ENCODE results near the gene MAML1.
A peak's percentile ranks its signal among the peaks of the same experiment; 100 is the strongest.

MAML1 gene

GRCh38 chr5:179802950-179803562 is 70.4 kb downstream of the MAML1 start:
- H3K4me3 ChIP-seq (ENCODE audit: low read length): no peak overlapping the region
- TF ChIP-seq, protein P1, sequence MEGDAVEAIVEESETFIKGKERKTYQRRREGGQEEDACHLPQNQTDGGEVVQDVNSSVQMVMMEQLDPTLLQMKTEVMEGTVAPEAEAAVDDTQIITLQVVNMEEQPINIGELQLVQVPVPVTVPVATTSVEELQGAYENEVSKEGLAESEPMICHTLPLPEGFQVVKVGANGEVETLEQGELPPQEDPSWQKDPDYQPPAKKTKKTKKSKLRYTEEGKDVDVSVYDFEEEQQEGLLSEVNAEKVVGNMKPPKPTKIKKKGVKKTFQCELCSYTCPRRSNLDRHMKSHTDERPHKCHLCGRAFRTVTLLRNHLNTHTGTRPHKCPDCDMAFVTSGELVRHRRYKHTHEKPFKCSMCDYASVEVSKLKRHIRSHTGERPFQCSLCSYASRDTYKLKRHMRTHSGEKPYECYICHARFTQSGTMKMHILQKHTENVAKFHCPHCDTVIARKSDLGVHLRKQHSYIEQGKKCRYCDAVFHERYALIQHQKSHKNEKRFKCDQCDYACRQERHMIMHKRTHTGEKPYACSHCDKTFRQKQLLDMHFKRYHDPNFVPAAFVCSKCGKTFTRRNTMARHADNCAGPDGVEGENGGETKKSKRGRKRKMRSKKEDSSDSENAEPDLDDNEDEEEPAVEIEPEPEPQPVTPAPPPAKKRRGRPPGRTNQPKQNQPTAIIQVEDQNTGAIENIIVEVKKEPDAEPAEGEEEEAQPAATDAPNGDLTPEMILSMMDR (conservative IDR thresholded peaks at IDR 0.05; ENCODE audit: low read length): no peak
- DNase-seq (ENCODE audit: low read depth): no peak

DNA sequence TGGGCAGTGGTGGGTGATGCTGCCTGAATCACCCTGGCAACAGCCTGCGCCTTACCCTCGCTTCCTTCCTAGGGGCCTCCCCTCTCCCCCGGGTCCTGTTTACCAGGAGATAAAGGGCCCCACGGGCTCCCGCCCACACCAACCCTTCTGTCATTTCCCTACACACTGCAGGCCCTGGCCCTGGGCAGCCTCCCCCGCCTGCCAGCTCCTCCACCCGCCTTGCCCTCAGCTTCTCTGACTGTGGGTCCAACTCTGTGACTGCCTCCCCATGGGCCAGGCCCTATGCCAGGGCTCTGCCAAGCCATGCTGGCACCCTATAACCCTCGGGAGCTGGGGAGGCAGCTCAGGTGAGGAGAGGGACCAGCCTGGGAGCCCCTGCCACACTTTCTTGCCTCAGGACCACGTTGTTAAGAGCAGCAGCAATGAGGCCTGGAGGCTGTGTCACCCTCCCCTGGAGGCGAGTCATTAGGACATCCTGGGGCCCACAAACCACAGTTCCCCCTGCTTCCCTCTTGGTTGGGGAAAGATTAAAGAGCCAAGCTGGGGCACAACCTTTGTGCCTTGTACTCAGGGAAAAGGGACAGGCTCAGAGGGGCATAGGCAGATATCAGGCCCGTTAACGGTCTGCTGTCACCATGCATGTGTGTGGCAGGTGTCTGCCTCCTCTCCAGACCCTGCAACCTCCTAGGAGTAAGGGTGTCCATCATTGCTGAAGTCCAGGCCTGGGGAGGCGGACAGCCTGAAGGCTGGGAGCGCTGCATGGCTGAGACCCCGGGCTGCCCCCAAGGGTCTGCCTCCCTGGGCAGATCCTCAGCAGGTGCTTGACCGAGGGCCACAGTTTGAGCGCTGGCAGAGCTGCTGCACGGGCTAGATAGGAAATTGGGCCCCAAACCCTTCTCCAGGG is 71.3 kb downstream of the MAML1 start:
- TF ChIP-seq, protein P1 (conservative IDR thresholded peaks at IDR 0.05; ENCODE audit: low read length): no peak
- H3K4me3 ChIP-seq (ENCODE audit: low read length): peak overlapping the region; percentile 10
- no peak for DNase-seq (ENCODE audit: low read depth)

- no peak for DNase-seq (ENCODE audit: low read depth)
- H3K4me3 ChIP-seq (ENCODE audit: low read length): peak overlapping the region; percentile 72
- TF ChIP-seq, protein P1 (conservative IDR thresholded peaks at IDR 0.05; ENCODE audit: low read length): no peak
These were observed 71.9 kb downstream of the MAML1 start for GRCh38 chr5:179804555-179804947.

DNA sequence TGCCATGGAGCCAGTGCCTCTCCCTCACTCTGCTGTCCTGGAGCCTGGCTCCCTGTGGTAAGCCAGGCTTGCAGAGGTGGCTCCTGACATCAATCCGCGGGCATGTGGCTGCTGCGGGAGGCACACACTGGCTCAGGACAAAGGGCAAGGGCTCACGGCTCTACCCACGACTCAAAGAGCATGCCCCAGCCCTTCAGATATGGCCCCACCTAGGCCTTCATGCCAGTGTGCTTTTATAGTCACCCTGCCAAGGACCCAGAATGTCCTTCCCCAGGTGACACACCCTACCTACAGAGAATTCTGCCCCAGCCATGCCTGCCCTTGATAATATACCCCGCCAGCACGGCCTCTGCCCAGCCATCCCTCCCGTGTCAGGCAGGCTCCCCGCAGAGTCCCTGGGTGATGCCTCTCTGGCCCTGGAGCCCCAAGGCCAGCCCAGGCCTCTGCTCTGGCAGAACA is 72.5 kb downstream of the MAML1 start:
- TF ChIP-seq, protein P1 (conservative IDR thresholded peaks at IDR 0.05; ENCODE audit: low read length): no peak
- H3K4me3 ChIP-seq (ENCODE audit: low read length): peak overlapping the region; percentile 72
- no peak for DNase-seq (ENCODE audit: low read depth)

GRCh38 chr5:179805529-179806249 is 73.1 kb downstream of the MAML1 start:
- H3K4me3 ChIP-seq (ENCODE audit: low read length): peak overlapping the region; percentile 72
- DNase-seq (ENCODE audit: low read depth): peak; percentile 43
- TF ChIP-seq, protein P1 (conservative IDR thresholded peaks at IDR 0.05; ENCODE audit: low read length): no peak

GRCh38 chr5:179806250-179807048 is 73.8 kb downstream of the MAML1 start, which contains the start of gene MGAT4B:
Gene MGAT4B (minus strand): TSS chr5:179806866. CDS start chr5:179806583, 283 bp downstream.
- TF ChIP-seq, protein P1 (conservative IDR thresholded peaks at IDR 0.05; ENCODE audit: low read length): no peak
- peak; percentile 77 for DNase-seq (ENCODE audit: low read depth)

More at GRCh38 chr5:179806250-179807048, 73.8 kb downstream of the MAML1 start, which contains the start of gene MGAT4B:
- H3K4me3 ChIP-seq (ENCODE audit: low read length): peak within 1 kb of the TSS; percentile 72
